ENCODE data around the gene RPL7A.

Gene RPL7A

GRCh38 chr9:133347515-133347984 is 468 bp upstream of the RPL7A start:
- peaks cover 29% of the 10 kb centered on the region for H3K4me1 ChIP-seq (ENCODE audit: control insufficient read depth, low read length)
- H3K9me3 ChIP-seq (ENCODE audit: control insufficient read depth, insufficient read depth, low read length) = no peaks in the 10 kb centered on the region
- H3K4me3 ChIP-seq (ENCODE audit: low read length) = peak overlapping the region; percentile 83
- TF ChIP-seq CTCF (IDR thresholded peaks at IDR 0.05; ENCODE audit: low read depth, low read length, poor library complexity, severe bottlenecking) = no peak
- no peak for TF ChIP-seq EZH2phosphoT487 (IDR thresholded peaks at IDR 0.05; ENCODE audit: borderline replicate concordance, low read length)
- peaks cover 86% of the 10 kb centered on the region for H3K36me3 ChIP-seq (ENCODE audit: control insufficient read depth, low read length)
- no peaks in the 10 kb centered on the region for H3K27me3 ChIP-seq (ENCODE audit: control insufficient read depth, low read length)
- peak overlapping the region; percentile 81 for H3K27ac ChIP-seq (ENCODE audit: low read depth, low read length)
- peak overlapping the region; percentile 98 for H3K4me2 ChIP-seq (ENCODE audit: low read length)
- peaks cover 57% of the 10 kb centered on the region for H3K79me2 ChIP-seq (ENCODE audit: control insufficient read depth, low read length)
- peaks cover 16% of the 10 kb centered on the region; the same call in 1 of the 2 replicates for H4K20me1 ChIP-seq (ENCODE audit: control insufficient read depth, insufficient read depth, low read depth, low read length)
- peaks cover 41% of the 10 kb centered on the region for H3F3A ChIP-seq (ENCODE audit: control insufficient read depth, insufficient read depth)
- no peaks in the 10 kb centered on the region for H3K9me2 ChIP-seq (replicated peaks; ENCODE audit: control insufficient read depth, low read length)

GRCh38 chr9:133348718-133349573 is 928 bp downstream of the RPL7A start:
- no peaks in the 10 kb centered on the region for H3K9me3 ChIP-seq (ENCODE audit: control insufficient read depth, insufficient read depth, low read length)
- no peaks in the 10 kb centered on the region for H3K9me2 ChIP-seq (replicated peaks; ENCODE audit: control insufficient read depth, low read length)
- H3K79me2 ChIP-seq (ENCODE audit: control insufficient read depth, low read length) = peaks cover 57% of the 10 kb centered on the region
- H3K27ac ChIP-seq (ENCODE audit: low read depth, low read length) = peak overlapping the region; percentile 81
- no peaks in the 10 kb centered on the region for H3K27me3 ChIP-seq (ENCODE audit: control insufficient read depth, low read length)
- peak overlapping the region; percentile 83 for H3K4me3 ChIP-seq (ENCODE audit: low read length)
- peaks cover 16% of the 10 kb centered on the region; the same call in 1 of the 2 replicates for H4K20me1 ChIP-seq (ENCODE audit: control insufficient read depth, insufficient read depth, low read depth, low read length)
- H3F3A ChIP-seq (ENCODE audit: control insufficient read depth, insufficient read depth) = peaks cover 55% of the 10 kb centered on the region
- TF ChIP-seq CTCF (IDR thresholded peaks at IDR 0.05; ENCODE audit: low read depth, low read length, poor library complexity, severe bottlenecking) (no peak), EZH2phosphoT487 (IDR thresholded peaks at IDR 0.05; ENCODE audit: borderline replicate concordance, low read length) (no peak)
- H3K36me3 ChIP-seq (ENCODE audit: control insufficient read depth, low read length) = peaks cover 84% of the 10 kb centered on the region
- H3K4me2 ChIP-seq (ENCODE audit: low read length) = peak overlapping the region; percentile 98
- H3K4me1 ChIP-seq (ENCODE audit: control insufficient read depth, low read length) = peaks cover 30% of the 10 kb centered on the region

GRCh38 chr9:133349965-133350616 is 2.1 kb downstream of the RPL7A start:
- Histone ChIP-seq H3K27me3 (ENCODE audit: control insufficient read depth, low read length) (no peaks in the 10 kb centered on the region), H3K9me2 (replicated peaks; ENCODE audit: control insufficient read depth, low read length) (no peaks in the 10 kb centered on the region), H3K4me2 (ENCODE audit: low read length) (peak overlapping the region; percentile 98), H3K4me3 (ENCODE audit: low read length) (peak overlapping the region; percentile 83), H3K36me3 (ENCODE audit: control insufficient read depth, low read length) (peaks cover 73% of the 10 kb centered on the region), H3F3A (ENCODE audit: control insufficient read depth, insufficient read depth) (peaks cover 66% of the 10 kb centered on the region), H3K27ac (ENCODE audit: low read depth, low read length) (no peak overlapping the region), H3K9me3 (ENCODE audit: control insufficient read depth, insufficient read depth, low read length) (no peaks in the 10 kb centered on the region), H3K4me1 (ENCODE audit: control insufficient read depth, low read length) (peaks cover 40% of the 10 kb centered on the region), H3K79me2 (ENCODE audit: control insufficient read depth, low read length) (peaks cover 61% of the 10 kb centered on the region), H4K20me1 (ENCODE audit: control insufficient read depth, insufficient read depth, low read depth, low read length) (peaks cover 16% of the 10 kb centered on the region; the same call in 1 of the 2 replicates)
- TF ChIP-seq EZH2phosphoT487 (IDR thresholded peaks at IDR 0.05; ENCODE audit: borderline replicate concordance, low read length) = no peak

All from DOHH2 (cell line).